OCI-LY7 (cell line): ENCODE data around the gene LHX5.

Source experiments
- EZH2phosphoT487 ChIP-seq: fragments of 200-600 bp; sonication (generic); IDR thresholded peaks from 2 replicates; pipeline ENCODE4 v1.6.1; 2018; ENCODE audit warnings: low read depth, borderline replicate concordance, mild to moderate bottlenecking, mixed run types, antibody characterized with exemption, low read length, moderate library complexity, mixed read lengths
- TF ChIP-seq, protein P1 (sequence below): fragments of 200-600 bp; sonication (generic); conservative IDR thresholded peaks from 2 replicates; pipeline ENCODE4 v1.5.1; 2014; ENCODE audit warnings: mild to moderate bottlenecking, antibody characterized with exemption, low read length, moderate library complexity, mixed read lengths

DNA sequence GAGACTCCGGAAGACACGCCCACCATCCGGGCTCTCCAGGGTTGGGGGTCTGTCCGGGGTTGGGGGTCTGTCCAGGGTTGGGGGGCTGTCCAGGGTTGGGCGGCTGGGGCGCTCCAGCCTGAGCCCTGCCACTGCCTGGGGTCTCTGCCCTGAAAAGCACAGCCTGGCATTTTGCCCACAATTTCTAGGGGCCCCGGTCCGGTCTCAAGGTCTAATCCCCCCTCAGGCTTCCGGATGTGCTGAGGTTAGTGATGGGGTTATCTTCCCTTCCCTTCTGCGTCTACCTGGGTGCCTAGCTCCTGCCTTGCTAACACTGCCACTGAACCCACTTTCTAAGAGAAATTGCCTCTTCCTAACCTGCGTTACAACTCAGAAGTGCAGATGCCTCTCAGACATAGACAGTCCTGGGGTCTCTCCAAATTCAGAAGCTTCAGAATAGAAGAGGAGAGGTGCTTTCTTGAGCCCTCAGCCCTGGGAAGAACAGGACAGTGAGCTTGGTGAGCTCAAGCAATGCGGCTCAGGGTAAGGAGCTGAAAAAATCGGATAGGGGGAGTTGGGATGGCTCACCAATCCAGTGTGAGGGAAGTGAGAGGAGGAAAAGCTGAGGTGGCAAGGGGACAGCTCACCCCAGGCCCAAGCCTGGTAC, 5.7 kb downstream of the LHX5 start:
- TF ChIP-seq, protein P1, sequence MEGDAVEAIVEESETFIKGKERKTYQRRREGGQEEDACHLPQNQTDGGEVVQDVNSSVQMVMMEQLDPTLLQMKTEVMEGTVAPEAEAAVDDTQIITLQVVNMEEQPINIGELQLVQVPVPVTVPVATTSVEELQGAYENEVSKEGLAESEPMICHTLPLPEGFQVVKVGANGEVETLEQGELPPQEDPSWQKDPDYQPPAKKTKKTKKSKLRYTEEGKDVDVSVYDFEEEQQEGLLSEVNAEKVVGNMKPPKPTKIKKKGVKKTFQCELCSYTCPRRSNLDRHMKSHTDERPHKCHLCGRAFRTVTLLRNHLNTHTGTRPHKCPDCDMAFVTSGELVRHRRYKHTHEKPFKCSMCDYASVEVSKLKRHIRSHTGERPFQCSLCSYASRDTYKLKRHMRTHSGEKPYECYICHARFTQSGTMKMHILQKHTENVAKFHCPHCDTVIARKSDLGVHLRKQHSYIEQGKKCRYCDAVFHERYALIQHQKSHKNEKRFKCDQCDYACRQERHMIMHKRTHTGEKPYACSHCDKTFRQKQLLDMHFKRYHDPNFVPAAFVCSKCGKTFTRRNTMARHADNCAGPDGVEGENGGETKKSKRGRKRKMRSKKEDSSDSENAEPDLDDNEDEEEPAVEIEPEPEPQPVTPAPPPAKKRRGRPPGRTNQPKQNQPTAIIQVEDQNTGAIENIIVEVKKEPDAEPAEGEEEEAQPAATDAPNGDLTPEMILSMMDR: no peak
- no peak for TF ChIP-seq EZH2phosphoT487
